ENCODE results near the gene GPR139.

GPR139 gene

GRCh38 chr16:20020083-20020482, 53.6 kb downstream of the GPR139 start:
- H2AFZ ChIP-seq (ENCODE audit: low read depth, low read length, severe bottlenecking), result no peak overlapping the region
- H3K27me3 ChIP-seq (ENCODE audit: low read length), result no peaks in the 10 kb centered on the region
- H3K36me3 ChIP-seq (ENCODE audit: low read length), result no peaks in the 10 kb centered on the region
- no peak overlapping the region for H3K27ac ChIP-seq (ENCODE audit: low read depth, low read length)
- no peaks in the 10 kb centered on the region for H3K9me2 ChIP-seq (replicated peaks; ENCODE audit: insufficient read depth, low read length)
- TF ChIP-seq CTCF (IDR thresholded peaks at IDR 0.05; ENCODE audit: insufficient read depth, low read length, poor library complexity, severe bottlenecking) (no peak), EZH2phosphoT487 (conservative IDR thresholded peaks at IDR 0.05; ENCODE audit: low read length) (no peak)
- H3F3A ChIP-seq (ENCODE audit: insufficient read depth), result no peaks in the 10 kb centered on the region
- H3K79me2 ChIP-seq (ENCODE audit: insufficient read depth, low read length), result no peaks in the 10 kb centered on the region
- no peak overlapping the region for H3K9ac ChIP-seq (ENCODE audit: low read length)
- no peak overlapping the region for H3K4me2 ChIP-seq (ENCODE audit: low read depth, low read length, poor library complexity, severe bottlenecking)
- no peaks in the 10 kb centered on the region for H3K9me3 ChIP-seq (ENCODE audit: insufficient read depth, low read length)
- H4K20me1 ChIP-seq (ENCODE audit: low read depth, low read length), result no peaks in the 10 kb centered on the region
- H3K4me3 ChIP-seq (ENCODE audit: insufficient read depth, low read length, poor library complexity, severe bottlenecking), result no peak overlapping the region

GRCh38 chr16:20016234-20016633, 57.5 kb downstream of the GPR139 start:
- Histone ChIP-seq H3K27me3 (ENCODE audit: low read length) (no peaks in the 10 kb centered on the region), H3K4me3 (ENCODE audit: insufficient read depth, low read length, poor library complexity, severe bottlenecking) (no peak overlapping the region), H3K36me3 (ENCODE audit: low read length) (no peaks in the 10 kb centered on the region), H3K9ac (ENCODE audit: low read length) (no peak overlapping the region), H3K79me2 (ENCODE audit: insufficient read depth, low read length) (no peaks in the 10 kb centered on the region), H3K9me2 (replicated peaks; ENCODE audit: insufficient read depth, low read length) (no peaks in the 10 kb centered on the region), H2AFZ (ENCODE audit: low read depth, low read length, severe bottlenecking) (no peak overlapping the region), H3K27ac (ENCODE audit: low read depth, low read length) (no peak overlapping the region), H3K4me2 (ENCODE audit: low read depth, low read length, poor library complexity, severe bottlenecking) (no peak overlapping the region), H3F3A (ENCODE audit: insufficient read depth) (no peaks in the 10 kb centered on the region), H3K9me3 (ENCODE audit: insufficient read depth, low read length) (no peaks in the 10 kb centered on the region), H4K20me1 (ENCODE audit: low read depth, low read length) (no peaks in the 10 kb centered on the region)
- TF ChIP-seq CTCF (IDR thresholded peaks at IDR 0.05; ENCODE audit: insufficient read depth, low read length, poor library complexity, severe bottlenecking), result no peak
- no peak for TF ChIP-seq EZH2phosphoT487 (conservative IDR thresholded peaks at IDR 0.05; ENCODE audit: low read length)

- no peaks in the 10 kb centered on the region for H4K20me1 ChIP-seq (ENCODE audit: low read depth, low read length)
- no peak overlapping the region for H3K9ac ChIP-seq (ENCODE audit: low read length)
- no peaks in the 10 kb centered on the region for H3K9me3 ChIP-seq (ENCODE audit: insufficient read depth, low read length)
- H3K4me3 ChIP-seq (ENCODE audit: insufficient read depth, low read length, poor library complexity, severe bottlenecking), result no peak overlapping the region
- TF ChIP-seq EZH2phosphoT487 (conservative IDR thresholded peaks at IDR 0.05; ENCODE audit: low read length) (no peak), CTCF (IDR thresholded peaks at IDR 0.05; ENCODE audit: insufficient read depth, low read length, poor library complexity, severe bottlenecking) (no peak)
- no peaks in the 10 kb centered on the region for H3K79me2 ChIP-seq (ENCODE audit: insufficient read depth, low read length)
- H3F3A ChIP-seq (ENCODE audit: insufficient read depth), result no peaks in the 10 kb centered on the region
- H3K9me2 ChIP-seq (replicated peaks; ENCODE audit: insufficient read depth, low read length), result no peaks in the 10 kb centered on the region
- no peaks in the 10 kb centered on the region for H3K27me3 ChIP-seq (ENCODE audit: low read length)
- no peaks in the 10 kb centered on the region for H3K36me3 ChIP-seq (ENCODE audit: low read length)
- H3K4me2 ChIP-seq (ENCODE audit: low read depth, low read length, poor library complexity, severe bottlenecking), result no peak overlapping the region
- H3K27ac ChIP-seq (ENCODE audit: low read depth, low read length), result no peak overlapping the region
- no peak overlapping the region for H2AFZ ChIP-seq (ENCODE audit: low read depth, low read length, severe bottlenecking)
Measured at GRCh38 chr16:20004931-20005330, 68.8 kb downstream of the GPR139 start.
